ENCODE data around the gene DKK3. TPM values are rescaled to one million over a fixed set of nuclear protein-coding genes. Genes with fewer than 3 reads are reported as not detected.

The DKK3 gene
- total and polyA plus RNA-seq, 2 donors from 2014 or later = 49.6 to 59.5 TPM

GRCh38 chr11:11984563-11984962 is 23.9 kb downstream of the DKK3 start:
- H3K4me1 ChIP-seq (ENCODE audit: control insufficient read depth in 2 of 3, insufficient read depth in 2 of 3, low read depth in 1 of 3, low read length in 3 of 3) = peaks cover 0 to 3% (median 2%) of the 10 kb centered on the region in 3 donors
- intact Hi-C loops (cut with DNase I) = no loop called here

GRCh38 chr11:11983427-11983826 is 25.0 kb downstream of the DKK3 start:
- DNase-seq (no peak), FAIRE-seq (no peak)
- H3K27ac ChIP-seq (ENCODE audit: low read depth in 2 of 2, low read length in 2 of 2) = no peak overlapping the region
- H3K27me3 ChIP-seq (ENCODE audit: control insufficient read depth, insufficient read depth, low read length) = no peaks in the 10 kb centered on the region
- TF ChIP-seq CTCF (IDR thresholded peaks at IDR 0.05; ENCODE audit: borderline replicate concordance, extremely low read depth, insufficient read depth) = no peak
- peaks cover 0 to 12% (median 3%) of the 10 kb centered on the region in 3 donors for H3K4me1 ChIP-seq (ENCODE audit: control insufficient read depth in 2 of 3, insufficient read depth in 2 of 3, low read depth in 1 of 3, low read length in 3 of 3)
- intact Hi-C loops (cut with DNase I) = no loop called here
- H3K9me3 ChIP-seq (ENCODE audit: control insufficient read depth in 2 of 3, insufficient read depth in 1 of 3, low read length in 3 of 3) = no peaks in the 10 kb centered on the region
- H3K4me3 ChIP-seq (ENCODE audit: low read length in 3 of 3) = no peak overlapping the region
- H3K36me3 ChIP-seq (ENCODE audit: control insufficient read depth in 2 of 3, insufficient read depth in 3 of 3, low read length in 3 of 3) = no peaks in the 10 kb centered on the region
- no peak overlapping the region for H3K9ac ChIP-seq (ENCODE audit: low read length in 3 of 3)

More at GRCh38 chr11:11984563-11984962, 23.9 kb downstream of the DKK3 start:
- Histone ChIP-seq H3K4me3 (ENCODE audit: low read length in 3 of 3) (no peak overlapping the region), H3K27ac (ENCODE audit: low read depth in 2 of 2, low read length in 2 of 2) (no peak overlapping the region), H3K9ac (ENCODE audit: low read length in 3 of 3) (no peak overlapping the region), H3K36me3 (ENCODE audit: control insufficient read depth in 2 of 3, insufficient read depth in 3 of 3, low read length in 3 of 3) (no peaks in the 10 kb centered on the region), H3K27me3 (ENCODE audit: control insufficient read depth, insufficient read depth, low read length) (no peaks in the 10 kb centered on the region), H3K9me3 (ENCODE audit: control insufficient read depth in 2 of 3, insufficient read depth in 1 of 3, low read length in 3 of 3) (no peaks in the 10 kb centered on the region)
- TF ChIP-seq CTCF (IDR thresholded peaks at IDR 0.05; ENCODE audit: borderline replicate concordance, extremely low read depth, insufficient read depth) = no peak
- DNase-seq = no peak
- no peak for FAIRE-seq

- Histone ChIP-seq H3K36me3 (ENCODE audit: control insufficient read depth in 2 of 3, insufficient read depth in 3 of 3, low read length in 3 of 3) (no peaks in the 10 kb centered on the region), H3K27me3 (ENCODE audit: control insufficient read depth, insufficient read depth, low read length) (no peaks in the 10 kb centered on the region), H3K27ac (ENCODE audit: low read depth in 2 of 2, low read length in 2 of 2) (no peak overlapping the region), H3K4me3 (ENCODE audit: low read length in 3 of 3) (no peak overlapping the region), H3K9me3 (ENCODE audit: control insufficient read depth in 2 of 3, insufficient read depth in 1 of 3, low read length in 3 of 3) (no peaks in the 10 kb centered on the region), H3K9ac (ENCODE audit: low read length in 3 of 3) (no peak overlapping the region), H3K4me1 (ENCODE audit: control insufficient read depth in 2 of 3, insufficient read depth in 2 of 3, low read depth in 1 of 3, low read length in 3 of 3) (peaks cover 0 to 15% (median 5%) of the 10 kb centered on the region in 3 donors)
- intact Hi-C loops (cut with DNase I) = no loop called here
- DNase-seq (no peak), FAIRE-seq (no peak)
- no peak for TF ChIP-seq CTCF (IDR thresholded peaks at IDR 0.05; ENCODE audit: borderline replicate concordance, extremely low read depth, insufficient read depth)
Observed at GRCh38 chr11:11982975-11983374, 25.5 kb downstream of the DKK3 start.

GRCh38 chr11:11982461-11982860 is 26.0 kb downstream of the DKK3 start:
- no peak overlapping the region for H3K27ac ChIP-seq (ENCODE audit: low read depth in 2 of 2, low read length in 2 of 2)
- H3K4me3 ChIP-seq (ENCODE audit: low read length in 3 of 3) = no peak overlapping the region
- H3K9ac ChIP-seq (ENCODE audit: low read length in 3 of 3) = no peak overlapping the region
- TF ChIP-seq CTCF (IDR thresholded peaks at IDR 0.05; ENCODE audit: borderline replicate concordance, extremely low read depth, insufficient read depth) = no peak
- intact Hi-C loops (cut with DNase I) = no loop called here
- H3K9me3 ChIP-seq (ENCODE audit: control insufficient read depth in 2 of 3, insufficient read depth in 1 of 3, low read length in 3 of 3) = no peaks in the 10 kb centered on the region
- DNase-seq = no peak
- H3K27me3 ChIP-seq (ENCODE audit: control insufficient read depth, insufficient read depth, low read length) = no peaks in the 10 kb centered on the region
- H3K36me3 ChIP-seq (ENCODE audit: control insufficient read depth in 2 of 3, insufficient read depth in 3 of 3, low read length in 3 of 3) = no peaks in the 10 kb centered on the region
- no peak for FAIRE-seq
- peaks cover 0 to 17% (median 7%) of the 10 kb centered on the region in 3 donors for H3K4me1 ChIP-seq (ENCODE audit: control insufficient read depth in 2 of 3, insufficient read depth in 2 of 3, low read depth in 1 of 3, low read length in 3 of 3)

Data from kidney (tissue), 14 donors.